ENCODE results near the gene SUPT20H. TPM values are rescaled to one million over a fixed set of nuclear protein-coding genes. Genes with fewer than 3 reads are reported as not detected.

The SUPT20H gene
- total and polyA plus RNA-seq, 10 of the 15 experiments (the other 5 are each of a cell fraction or from before 2014, with no cell fraction given), result 12.3 to 69.8 (median 47.5) TPM

DNA sequence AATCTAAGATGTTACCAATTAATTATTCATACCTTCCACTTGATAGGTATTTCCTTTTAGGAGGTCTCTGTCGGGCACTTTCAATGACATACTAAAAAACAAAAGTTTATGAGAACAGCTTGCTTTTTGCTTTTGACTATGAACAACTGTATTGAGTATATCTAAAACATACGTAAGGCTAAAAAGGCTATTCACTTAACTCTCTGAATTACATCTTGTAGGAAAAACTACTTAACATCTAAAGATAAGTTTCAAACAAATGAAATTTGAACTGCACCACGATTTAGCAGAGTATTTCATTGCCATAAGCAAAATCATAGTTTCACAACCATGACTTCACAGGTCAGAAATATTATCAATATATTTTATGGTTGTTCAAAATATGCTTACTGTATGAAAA is 11.6 kb downstream of the SUPT20H start:
- RAD21 ChIA-PET (ENCODE audit: unreplicated experiment), result no interaction called here
- no TSS peak for BruUV-seq (replicated peaks)
- CTCF ChIA-PET, result interaction anchor here (1.1 to 1.3 kb wide), 4 partner anchors 15 to 312 kb away, joined by 3 to 4 read pairs (median 4); partner anchors contain the start of gene EXOSC8
- Histone ChIP-seq H3K4me3 (no peak overlapping the region), H3K4me2 (ENCODE audit: control insufficient read depth, insufficient read depth) (no peak overlapping the region), H3K36me3 (ENCODE audit: control insufficient read depth in 2 of 2, insufficient read depth in 2 of 2, low read length in 1 of 2) (peaks cover 0 to 14% of the 10 kb centered on the region in 2 experiments; a peak in 3 of 4 replicates), H3K9ac (ENCODE audit: control insufficient read depth, insufficient read depth, low read length) (no peak overlapping the region), H3K79me2 (ENCODE audit: control insufficient read depth, insufficient read depth, low read length) (peaks cover 15% of the 10 kb centered on the region), H3K27me3 (replicated peaks in 1 of 2; ENCODE audit: control insufficient read depth in 2 of 2, insufficient read depth in 2 of 2, low read length in 1 of 2) (no peaks in the 10 kb centered on the region), H3K4me1 (ENCODE audit: control insufficient read depth, insufficient read depth, low read length) (no peaks in the 10 kb centered on the region), H3K9me3 (replicated peaks; ENCODE audit: control insufficient read depth, insufficient read depth, low read length) (no peaks in the 10 kb centered on the region), H4K20me1 (ENCODE audit: control insufficient read depth, insufficient read depth) (no peaks in the 10 kb centered on the region), H3K27ac (ENCODE audit: control insufficient read depth, insufficient read depth) (no peak overlapping the region), H2AFZ (ENCODE audit: control insufficient read depth, low read depth, low read length) (no peak overlapping the region)
- in situ Hi-C loops (cut with MboI) (no loop called here), intact Hi-C loops (cut with micrococcal nuclease; ENCODE audit: unreplicated experiment) (loop anchor here (5.0 kb wide), 1 partner anchor 36 kb away; no protein-coding TSS in a partner anchor)
- TF ChIP-seq TBL1XR1 (IDR thresholded peaks at IDR 0.05; ENCODE audit: low read depth, low read length) (no peak), TCF7 (IDR thresholded peaks at IDR 0.05; ENCODE audit: borderline replicate concordance) (no peak), NFYB (IDR thresholded peaks at IDR 0.05; ENCODE audit: insufficient read depth, low read depth, low read length) (no peak), HDAC6 (IDR thresholded peaks at IDR 0.05; ENCODE audit: unreplicated experiment) (no peak)
- TF ChIP-seq, protein P1, sequence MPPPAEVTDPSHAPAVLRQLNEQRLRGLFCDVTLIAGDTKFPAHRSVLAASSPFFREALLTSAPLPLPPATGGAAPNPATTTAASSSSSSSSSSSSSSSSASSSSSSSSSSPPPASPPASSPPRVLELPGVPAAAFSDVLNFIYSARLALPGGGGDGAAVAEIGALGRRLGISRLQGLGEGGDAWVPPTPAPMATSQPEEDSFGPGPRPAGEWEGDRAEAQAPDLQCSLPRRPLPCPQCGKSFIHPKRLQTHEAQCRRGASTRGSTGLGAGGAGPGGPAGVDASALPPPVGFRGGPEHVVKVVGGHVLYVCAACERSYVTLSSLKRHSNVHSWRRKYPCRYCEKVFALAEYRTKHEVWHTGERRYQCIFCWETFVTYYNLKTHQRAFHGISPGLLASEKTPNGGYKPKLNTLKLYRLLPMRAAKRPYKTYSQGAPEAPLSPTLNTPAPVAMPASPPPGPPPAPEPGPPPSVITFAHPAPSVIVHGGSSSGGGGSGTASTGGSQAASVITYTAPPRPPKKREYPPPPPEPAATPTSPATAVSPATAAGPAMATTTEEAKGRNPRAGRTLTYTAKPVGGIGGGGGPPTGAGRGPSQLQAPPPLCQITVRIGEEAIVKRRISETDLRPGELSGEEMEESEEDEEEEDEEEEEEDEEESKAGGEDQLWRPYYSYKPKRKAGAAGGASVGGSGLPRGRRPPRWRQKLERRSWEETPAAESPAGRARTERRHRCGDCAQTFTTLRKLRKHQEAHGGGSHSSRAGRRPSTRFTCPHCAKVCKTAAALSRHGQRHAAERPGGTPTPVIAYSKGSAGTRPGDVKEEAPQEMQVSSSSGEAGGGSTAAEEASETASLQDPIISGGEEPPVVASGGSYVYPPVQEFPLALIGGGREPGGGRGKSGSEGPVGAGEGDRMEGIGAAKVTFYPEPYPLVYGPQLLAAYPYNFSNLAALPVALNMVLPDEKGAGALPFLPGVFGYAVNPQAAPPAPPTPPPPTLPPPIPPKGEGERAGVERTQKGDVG (CRISPR knock-in tag; IDR thresholded peaks at IDR 0.05), result no peak
- TF ChIP-seq, protein P2, sequence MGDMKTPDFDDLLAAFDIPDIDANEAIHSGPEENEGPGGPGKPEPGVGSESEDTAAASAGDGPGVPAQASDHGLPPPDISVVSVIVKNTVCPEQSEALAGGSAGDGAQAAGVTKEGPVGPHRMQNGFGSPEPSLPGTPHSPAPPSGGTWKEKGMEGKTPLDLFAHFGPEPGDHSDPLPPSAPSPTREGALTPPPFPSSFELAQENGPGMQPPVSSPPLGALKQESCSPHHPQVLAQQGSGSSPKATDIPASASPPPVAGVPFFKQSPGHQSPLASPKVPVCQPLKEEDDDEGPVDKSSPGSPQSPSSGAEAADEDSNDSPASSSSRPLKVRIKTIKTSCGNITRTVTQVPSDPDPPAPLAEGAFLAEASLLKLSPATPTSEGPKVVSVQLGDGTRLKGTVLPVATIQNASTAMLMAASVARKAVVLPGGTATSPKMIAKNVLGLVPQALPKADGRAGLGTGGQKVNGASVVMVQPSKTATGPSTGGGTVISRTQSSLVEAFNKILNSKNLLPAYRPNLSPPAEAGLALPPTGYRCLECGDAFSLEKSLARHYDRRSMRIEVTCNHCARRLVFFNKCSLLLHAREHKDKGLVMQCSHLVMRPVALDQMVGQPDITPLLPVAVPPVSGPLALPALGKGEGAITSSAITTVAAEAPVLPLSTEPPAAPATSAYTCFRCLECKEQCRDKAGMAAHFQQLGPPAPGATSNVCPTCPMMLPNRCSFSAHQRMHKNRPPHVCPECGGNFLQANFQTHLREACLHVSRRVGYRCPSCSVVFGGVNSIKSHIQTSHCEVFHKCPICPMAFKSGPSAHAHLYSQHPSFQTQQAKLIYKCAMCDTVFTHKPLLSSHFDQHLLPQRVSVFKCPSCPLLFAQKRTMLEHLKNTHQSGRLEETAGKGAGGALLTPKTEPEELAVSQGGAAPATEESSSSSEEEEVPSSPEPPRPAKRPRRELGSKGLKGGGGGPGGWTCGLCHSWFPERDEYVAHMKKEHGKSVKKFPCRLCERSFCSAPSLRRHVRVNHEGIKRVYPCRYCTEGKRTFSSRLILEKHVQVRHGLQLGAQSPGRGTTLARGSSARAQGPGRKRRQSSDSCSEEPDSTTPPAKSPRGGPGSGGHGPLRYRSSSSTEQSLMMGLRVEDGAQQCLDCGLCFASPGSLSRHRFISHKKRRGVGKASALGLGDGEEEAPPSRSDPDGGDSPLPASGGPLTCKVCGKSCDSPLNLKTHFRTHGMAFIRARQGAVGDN (IDR thresholded peaks at IDR 0.05), result no peak
- DNase-seq (ENCODE audit: low read depth, low spot score) (no peak), FAIRE-seq (no peak), ATAC-seq (no peak)
- SMC1A ChIA-PET (ENCODE audit: uncharacterized antibody, unreplicated experiment), result interaction anchor here (1.1 to 5.0 kb wide), 5 partner anchors 9 to 654 kb away, joined by 3 to 27 read pairs (median 3); no protein-coding TSS in a partner anchor
- POLR2A ChIA-PET, result interaction anchor here (0.7 to 0.9 kb wide), 2 partner anchors 9 to 47 kb away, joined by 3 read pairs; partner anchors contain the start of gene EXOSC8
- 96% methylated on average over 3 of the region's 3 CpGs for WGBS (ENCODE audit: insufficient coverage, insufficient replicate concordance, low lambda C conversion rate, missing lambda C conversion rate)

Data from GM12878 (cell line).